DOHH2 (cell line): ENCODE data around the gene LPAR1.

ENCODE experiments used
- H3F3A ChIP-seq: fragments of 200-600 bp; sonication (generic), shearing (Covaris generic); 2 replicates; pipeline ENCODE4 v1.6.0; 2016; ENCODE audit warnings: antibody characterized with exemption, mild to moderate bottlenecking; ENCODE audit not compliant: control insufficient read depth, insufficient read depth
- H3K27ac ChIP-seq: fragments of 200-600 bp; sonication (generic); 2 replicates; pipeline ENCODE4 v1.5.1; 2014; ENCODE audit warnings: low read depth, mild to moderate bottlenecking, low read length, moderate library complexity
- H3K27me3 ChIP-seq: fragments of 200-600 bp; sonication (generic); 2 replicates; pipeline ENCODE4 v1.6.1; 2014; ENCODE audit warnings: mild to moderate bottlenecking, low read length, mixed read lengths; ENCODE audit not compliant: control insufficient read depth
- H3K36me3 ChIP-seq: fragments of 200-600 bp; sonication (generic); 2 replicates; pipeline ENCODE4 v1.6.1; 2014; ENCODE audit warnings: mild to moderate bottlenecking, low read length, moderate library complexity, mixed read lengths; ENCODE audit not compliant: control insufficient read depth
- H3K4me1 ChIP-seq: fragments of 200-600 bp; sonication (generic); 2 replicates; pipeline ENCODE4 v1.6.1; 2014; ENCODE audit warnings: mild to moderate bottlenecking, low read length, mixed read lengths; ENCODE audit not compliant: control insufficient read depth
- H3K4me2 ChIP-seq: fragments of 200-600 bp; sonication (generic); 2 replicates; pipeline ENCODE4 v1.6.0; 2014; ENCODE audit warnings: mild to moderate bottlenecking, low read length, moderate library complexity
- H3K4me3 ChIP-seq: fragments of 200-600 bp; sonication (generic); 2 replicates; pipeline ENCODE4 v1.5.1; 2014; ENCODE audit warnings: mild to moderate bottlenecking, low read length, mixed read lengths
- H3K79me2 ChIP-seq: fragments of 200-600 bp; sonication (generic); 2 replicates; pipeline ENCODE4 v1.6.1; 2014; ENCODE audit warnings: mild to moderate bottlenecking, low read length, mixed read lengths; ENCODE audit not compliant: control insufficient read depth
- H3K9me2 ChIP-seq: fragments of 200-600 bp; sonication (generic); replicated peaks from 2 replicates; pipeline ENCODE4 v1.6.1; 2014; ENCODE audit warnings: mild to moderate bottlenecking, low read length, mixed read lengths; ENCODE audit not compliant: control insufficient read depth
- H3K9me3 ChIP-seq: fragments of 200-600 bp; sonication (generic); 2 replicates; pipeline ENCODE4 v1.6.1; 2014; ENCODE audit warnings: antibody characterized with exemption, low read length, mixed read lengths; ENCODE audit not compliant: control insufficient read depth, insufficient read depth
- H4K20me1 ChIP-seq: fragments of 200-600 bp; sonication (generic); 2 replicates; pipeline ENCODE4 v1.6.0; 2014; ENCODE audit warnings: low read depth, mild to moderate bottlenecking, antibody characterized with exemption, low read length, moderate library complexity; ENCODE audit not compliant: control insufficient read depth, insufficient read depth
- CTCF ChIP-seq: fragments of 200-600 bp; sonication (generic); IDR thresholded peaks from one replicate; pipeline ENCODE4 v1.5.1; 2014; ENCODE audit warnings: antibody characterized with exemption, mild to moderate bottlenecking, low read depth, low read length; ENCODE audit not compliant: poor library complexity, severe bottlenecking
- EZH2phosphoT487 ChIP-seq: fragments of 200-600 bp; sonication (generic); IDR thresholded peaks from 2 replicates; pipeline ENCODE4 v1.6.1; 2017; ENCODE audit warnings: borderline replicate concordance, mild to moderate bottlenecking, antibody characterized with exemption, low read length, moderate library complexity, mixed read lengths

LPAR1 gene

GRCh38 chr9:110898866-110899265, 139.4 kb downstream of the LPAR1 start:
- Histone ChIP-seq H3K27ac (no peak overlapping the region), H3K9me3 (no peaks in the 10 kb centered on the region; the same call in 1 of the 2 replicates), H3K79me2 (no peaks in the 10 kb centered on the region), H3K4me1 (no peaks in the 10 kb centered on the region), H3K36me3 (no peaks in the 10 kb centered on the region), H3K4me3 (no peak overlapping the region), H3K9me2 (no peaks in the 10 kb centered on the region), H4K20me1 (no peaks in the 10 kb centered on the region), H3K27me3 (no peaks in the 10 kb centered on the region), H3K4me2 (no peak overlapping the region), H3F3A (no peaks in the 10 kb centered on the region)
- TF ChIP-seq CTCF (no peak), EZH2phosphoT487 (no peak)

- no peak overlapping the region for H3K4me3 ChIP-seq
- H3K4me1 ChIP-seq = no peaks in the 10 kb centered on the region
- H3K9me2 ChIP-seq = no peaks in the 10 kb centered on the region
- H3F3A ChIP-seq = no peaks in the 10 kb centered on the region
- H3K9me3 ChIP-seq = no peaks in the 10 kb centered on the region; the same call in 1 of the 2 replicates
- no peaks in the 10 kb centered on the region for H3K27me3 ChIP-seq
- no peak overlapping the region for H3K27ac ChIP-seq
- no peaks in the 10 kb centered on the region for H4K20me1 ChIP-seq
- no peak for TF ChIP-seq EZH2phosphoT487
- no peak for TF ChIP-seq CTCF
- no peaks in the 10 kb centered on the region for H3K79me2 ChIP-seq
- H3K4me2 ChIP-seq = no peak overlapping the region
- no peaks in the 10 kb centered on the region for H3K36me3 ChIP-seq
Measured at GRCh38 chr9:110898358-110898757, 139.9 kb downstream of the LPAR1 start.

GRCh38 chr9:110897943-110898342, 140.3 kb downstream of the LPAR1 start:
- Histone ChIP-seq H3F3A (no peaks in the 10 kb centered on the region), H4K20me1 (no peaks in the 10 kb centered on the region), H3K9me3 (no peaks in the 10 kb centered on the region; the same call in 1 of the 2 replicates), H3K4me1 (no peaks in the 10 kb centered on the region), H3K27me3 (no peaks in the 10 kb centered on the region), H3K9me2 (no peaks in the 10 kb centered on the region), H3K27ac (no peak overlapping the region), H3K4me3 (no peak overlapping the region), H3K79me2 (no peaks in the 10 kb centered on the region), H3K36me3 (no peaks in the 10 kb centered on the region), H3K4me2 (no peak overlapping the region)
- TF ChIP-seq EZH2phosphoT487 (no peak), CTCF (no peak)
